ENCODE results near the gene IKZF3.
"Not testable (repeated sequence)": the region's sequence is repeated elsewhere in the genome, so short reads cannot be mapped to it uniquely, and the experiment has no call there.

The IKZF3 gene

DNA sequence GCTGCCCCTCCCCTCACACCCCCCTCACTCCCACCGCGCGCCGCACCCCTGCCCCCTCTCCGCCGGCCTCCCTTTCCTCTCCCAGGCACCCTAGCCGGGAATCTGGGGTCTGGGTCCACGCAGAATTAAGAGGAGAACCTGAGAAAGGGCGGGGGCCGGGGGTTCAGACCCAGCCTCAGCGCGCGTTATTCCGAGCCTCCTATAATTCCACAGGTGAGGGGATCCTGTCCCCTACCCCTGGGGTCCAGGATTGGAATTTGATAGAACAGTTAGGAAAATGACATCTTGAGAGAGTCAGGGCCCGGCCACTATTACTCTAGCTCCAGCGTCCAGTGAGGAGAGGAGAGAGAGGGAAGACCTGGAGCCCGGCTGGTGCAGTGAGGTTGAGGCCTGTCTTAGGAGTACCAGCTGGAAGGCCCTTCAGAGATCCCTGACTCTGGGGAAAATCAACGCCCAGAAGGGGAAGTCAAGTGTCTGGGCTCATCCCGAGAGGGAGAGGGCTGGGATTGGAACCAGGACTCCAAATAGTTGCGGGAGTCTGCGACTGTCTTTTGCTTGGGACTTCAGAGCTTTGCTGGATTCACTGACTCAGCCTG is 109.1 kb downstream of the IKZF3 start:
- no peak for DNase-seq (ENCODE audit: low spot score)

DNA sequence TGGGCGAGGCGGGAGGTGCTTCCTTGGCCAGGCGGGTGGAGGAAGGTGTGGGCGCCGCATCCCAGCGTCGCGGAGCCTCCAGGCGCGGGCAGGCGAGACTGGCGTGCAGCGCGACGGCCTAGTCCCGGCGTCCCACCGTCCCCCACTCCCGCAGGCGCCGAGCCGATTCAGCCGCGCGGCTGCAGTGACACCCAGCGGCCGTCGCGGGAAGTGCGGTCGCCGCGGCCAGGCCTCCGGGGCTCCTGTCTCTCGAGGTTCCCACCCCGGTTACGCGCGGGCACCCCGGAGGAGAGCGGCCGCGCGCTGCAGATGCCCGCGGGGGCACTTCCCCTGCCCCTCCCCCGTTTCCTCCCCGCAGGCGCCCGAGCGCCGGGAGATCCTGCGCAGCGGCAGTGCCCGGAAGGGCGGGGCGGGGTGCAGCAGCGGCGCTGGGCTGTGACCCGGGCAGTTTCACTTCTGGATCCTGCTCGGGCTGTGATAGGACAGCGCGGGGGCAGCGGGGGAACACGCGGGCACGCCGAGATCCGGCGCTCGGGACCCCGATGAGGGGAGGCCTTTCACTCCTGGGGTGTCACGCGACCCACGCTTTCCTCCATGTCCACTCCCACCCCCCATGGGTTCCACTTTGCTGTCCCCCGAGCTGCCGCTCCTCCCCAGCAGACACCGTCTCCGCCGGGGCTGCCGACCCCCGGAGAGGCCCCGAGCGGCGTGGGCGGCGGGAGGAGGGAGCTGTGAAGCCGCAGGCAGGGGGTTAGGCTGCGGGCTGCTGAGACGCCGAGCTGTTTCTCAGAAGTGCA is 109.8 kb downstream of the IKZF3 start:
- DNase-seq (ENCODE audit: low spot score): peak; percentile 96

DNA sequence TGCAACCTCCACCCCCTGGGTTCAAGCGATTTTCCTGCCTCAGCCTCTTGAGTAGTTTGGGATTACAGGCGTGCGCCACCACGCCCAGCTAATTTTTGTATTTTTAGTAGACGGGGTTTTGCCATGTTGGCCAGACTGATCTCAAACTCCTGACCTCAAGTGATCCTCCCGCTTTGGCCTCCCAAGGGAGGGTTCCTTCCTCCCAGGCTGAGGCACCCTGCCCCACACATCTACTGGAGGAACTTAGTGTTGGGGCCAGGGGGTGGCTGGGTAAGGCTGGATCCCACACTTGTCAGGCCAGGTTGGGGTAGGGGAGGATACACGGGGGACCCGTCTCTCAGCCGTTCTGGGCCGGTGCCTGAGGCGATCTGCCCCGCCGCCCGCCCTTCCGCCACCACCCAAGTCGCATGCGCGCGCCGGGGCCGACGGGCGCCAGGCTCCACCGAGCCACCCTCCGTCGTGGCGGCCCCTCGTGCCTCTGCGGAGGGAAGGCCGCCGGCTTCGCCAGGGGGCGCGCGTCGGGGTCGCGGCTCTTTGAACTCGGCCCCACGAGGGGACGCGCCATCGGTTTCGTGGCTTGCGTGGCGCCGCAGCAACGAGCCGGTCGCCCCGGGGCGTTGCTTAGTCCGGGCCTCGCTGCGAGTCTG is 110.5 kb downstream of the IKZF3 start:
- no peak for DNase-seq (ENCODE audit: low spot score)

DNA sequence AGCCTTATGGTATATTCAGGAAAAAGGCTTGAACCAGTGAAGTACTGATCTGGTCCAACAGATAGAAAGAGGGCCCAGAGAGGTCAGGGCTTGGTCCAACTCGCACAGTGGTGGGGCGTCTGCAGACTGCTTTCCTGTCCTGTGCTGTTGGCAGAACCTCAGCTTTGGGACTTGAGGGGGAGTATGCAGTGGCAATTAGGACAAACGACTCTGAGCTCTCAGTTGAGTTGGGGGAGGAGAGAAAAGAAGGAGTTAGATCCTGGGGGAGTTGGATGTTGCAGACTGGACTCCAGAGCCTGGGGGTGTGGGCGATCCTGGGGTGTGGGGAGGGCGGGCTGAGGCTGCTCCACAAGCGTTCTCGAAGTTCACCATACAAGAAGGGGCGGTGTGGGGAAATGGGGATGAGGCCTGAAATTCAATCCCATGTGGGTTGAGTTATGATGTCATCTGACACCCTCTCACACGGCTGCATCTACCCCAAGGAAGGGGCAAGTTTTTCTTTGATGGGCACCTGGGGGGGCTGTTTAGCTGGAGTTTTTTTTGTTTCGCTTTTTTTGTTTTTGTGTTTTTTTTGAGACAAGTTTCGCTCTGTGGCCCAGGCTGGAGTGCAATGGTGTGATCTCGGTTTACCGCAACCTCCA is 111.8 kb downstream of the IKZF3 start:
- DNase-seq (ENCODE audit: low spot score): no peak

DNA sequence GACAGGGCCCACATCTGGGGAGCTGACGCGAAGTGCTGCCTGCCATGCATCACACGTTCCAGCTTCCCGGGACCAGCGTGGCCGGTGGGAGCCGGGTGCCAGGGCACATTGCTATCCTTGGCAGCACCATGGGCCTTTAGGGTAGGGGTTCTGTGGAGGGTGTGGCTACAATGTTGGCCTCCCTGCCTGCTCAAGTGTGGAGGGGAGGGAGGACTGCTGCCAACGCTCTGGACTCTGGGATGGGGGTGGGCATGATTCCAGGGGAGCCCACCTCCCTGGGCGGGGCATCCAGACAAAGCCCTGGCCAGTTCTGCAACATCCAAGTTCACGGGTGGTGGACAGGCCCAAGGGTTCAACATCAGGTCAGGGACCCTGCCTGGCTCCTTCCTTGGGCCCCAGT is 112.5 kb downstream of the IKZF3 start:
- no peak for DNase-seq (ENCODE audit: low spot score)

DNA sequence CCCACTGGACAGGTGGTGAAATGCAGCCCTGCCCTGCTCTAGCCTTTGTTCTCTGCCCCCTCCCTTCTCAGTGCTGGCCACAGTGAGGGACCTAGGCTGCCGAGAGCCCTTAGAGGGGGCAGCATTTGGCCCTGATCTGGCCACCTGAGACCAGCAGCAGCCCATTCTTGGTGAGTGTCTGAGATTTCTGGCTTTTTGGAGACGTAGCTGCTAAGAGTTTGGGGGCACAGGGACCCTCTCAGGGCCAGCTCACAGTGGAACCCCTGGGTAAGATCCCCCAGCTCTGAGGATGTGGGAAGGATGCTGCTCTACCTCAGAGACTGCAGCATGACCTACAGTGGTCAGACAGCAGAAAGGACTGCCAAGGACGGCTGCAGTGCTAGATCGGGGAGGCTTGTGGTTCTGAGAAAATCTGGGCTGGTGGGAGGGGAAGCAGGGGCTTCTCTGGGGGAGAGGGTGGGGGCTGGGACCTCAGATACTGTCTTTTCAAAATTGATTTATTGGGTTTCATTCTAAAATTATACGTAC is 113.0 kb downstream of the IKZF3 start:
- no peak for DNase-seq (ENCODE audit: low spot score)

DNA sequence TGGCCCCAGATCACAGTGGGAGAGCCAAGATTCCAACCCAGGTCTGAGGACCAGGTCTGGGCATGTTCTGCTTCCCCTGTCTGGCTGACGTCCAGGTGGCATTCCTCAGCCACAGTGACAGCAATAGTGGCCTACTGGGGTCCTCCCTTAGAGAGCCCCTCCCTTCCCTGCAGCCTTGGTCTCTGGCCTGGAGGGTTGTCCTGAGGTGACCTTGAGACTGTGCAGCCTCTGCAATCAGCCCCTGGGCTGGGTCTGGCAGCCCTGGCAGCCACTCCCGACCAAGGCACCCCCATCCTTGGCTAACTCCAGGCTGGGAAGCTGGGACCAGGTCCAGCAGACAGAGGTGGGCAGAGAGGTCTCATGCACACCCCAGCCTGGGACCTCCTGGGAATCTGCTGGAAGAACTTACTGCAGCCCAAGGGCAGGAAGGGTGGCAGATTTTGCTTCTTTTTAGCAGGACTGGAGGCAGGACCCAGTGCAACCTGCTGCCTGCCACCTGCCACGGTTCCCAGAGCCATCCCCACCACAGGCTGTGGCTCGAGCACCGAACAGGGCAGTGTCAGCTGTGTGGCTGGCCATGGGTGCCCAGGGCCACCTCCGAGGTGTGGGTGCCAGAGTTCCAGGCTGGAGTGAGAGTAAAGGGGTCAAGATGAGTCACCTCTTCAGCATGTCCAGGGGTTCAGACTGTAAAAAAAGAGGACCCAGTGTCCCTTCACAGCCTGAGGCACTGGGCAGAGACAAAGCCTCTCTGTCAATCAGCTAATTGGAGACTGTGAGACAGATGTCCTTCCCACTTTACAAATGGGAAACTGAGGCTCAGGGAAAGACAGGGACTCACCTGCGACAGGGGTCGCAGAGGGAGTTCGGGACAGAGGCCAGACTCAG is 113.7 kb downstream of the IKZF3 start:
- no peak for DNase-seq (ENCODE audit: low spot score)

DNA sequence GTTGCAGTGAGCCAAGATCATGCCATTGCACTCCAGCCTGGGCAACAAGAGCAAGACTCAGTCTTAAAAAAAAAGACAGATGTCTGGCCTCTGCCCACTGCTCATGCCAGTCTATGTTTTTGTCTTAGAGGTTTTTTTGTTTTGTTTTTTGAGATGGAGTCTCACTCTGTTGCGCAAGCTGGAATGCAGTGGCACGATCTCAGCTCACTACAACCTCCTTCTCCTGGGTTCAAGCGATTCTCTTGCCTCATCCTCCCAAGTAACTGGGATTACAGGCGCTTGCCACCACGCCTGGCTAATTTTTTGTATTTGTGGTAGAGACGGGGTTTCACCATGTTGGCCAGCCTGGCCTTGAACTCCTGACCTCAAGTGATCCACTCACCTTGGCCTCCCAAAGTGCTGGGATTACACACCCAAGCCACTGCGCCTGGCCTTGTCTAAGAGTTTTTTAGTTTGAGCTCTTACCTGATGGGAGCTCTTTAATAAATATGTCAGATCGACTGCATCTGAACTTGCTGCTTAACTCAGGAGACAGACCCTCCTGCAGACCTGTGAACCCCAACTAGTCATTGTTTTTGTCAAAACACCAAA is 115.6 kb downstream of the IKZF3 start:
- DNase-seq (ENCODE audit: low spot score): not testable (repeated sequence)

DNA sequence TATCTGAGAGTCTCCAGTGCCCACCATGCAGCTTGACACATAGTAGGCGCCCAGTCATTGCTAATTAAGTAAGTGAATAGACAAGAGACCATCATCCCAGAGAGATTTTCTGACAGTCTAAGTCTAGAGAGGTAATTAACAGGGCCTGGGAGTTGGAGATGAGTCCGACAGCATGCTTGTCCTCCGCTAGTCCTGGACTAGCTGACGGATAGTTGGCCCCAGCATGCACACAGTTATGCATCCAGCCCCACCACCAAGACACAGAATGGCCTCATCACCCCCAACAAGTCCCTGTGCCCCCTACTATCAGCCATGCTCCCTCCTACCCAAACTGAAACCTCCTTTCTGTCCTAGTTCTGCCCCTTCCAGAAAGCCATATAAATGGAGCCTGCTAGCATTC is 116.4 kb downstream of the IKZF3 start:
- no peak for DNase-seq (ENCODE audit: low spot score)

DNA sequence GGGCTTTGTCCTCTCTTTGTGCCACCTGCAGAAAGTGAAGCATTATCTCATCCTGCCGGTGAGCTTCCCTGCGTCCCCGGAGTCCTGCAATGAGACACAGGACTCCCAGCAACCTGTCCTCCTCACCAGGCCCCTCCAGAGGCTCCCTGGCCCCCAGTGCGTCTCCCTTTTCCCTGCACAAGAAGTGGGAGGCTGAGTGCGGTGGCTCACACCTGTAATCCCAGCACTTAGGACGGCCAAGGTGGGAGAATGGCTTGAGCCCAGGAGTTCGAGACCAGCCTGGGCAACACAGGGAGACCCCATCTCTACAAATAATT is 118.0 kb downstream of the IKZF3 start:
- DNase-seq (ENCODE audit: low spot score): no peak

DNA sequence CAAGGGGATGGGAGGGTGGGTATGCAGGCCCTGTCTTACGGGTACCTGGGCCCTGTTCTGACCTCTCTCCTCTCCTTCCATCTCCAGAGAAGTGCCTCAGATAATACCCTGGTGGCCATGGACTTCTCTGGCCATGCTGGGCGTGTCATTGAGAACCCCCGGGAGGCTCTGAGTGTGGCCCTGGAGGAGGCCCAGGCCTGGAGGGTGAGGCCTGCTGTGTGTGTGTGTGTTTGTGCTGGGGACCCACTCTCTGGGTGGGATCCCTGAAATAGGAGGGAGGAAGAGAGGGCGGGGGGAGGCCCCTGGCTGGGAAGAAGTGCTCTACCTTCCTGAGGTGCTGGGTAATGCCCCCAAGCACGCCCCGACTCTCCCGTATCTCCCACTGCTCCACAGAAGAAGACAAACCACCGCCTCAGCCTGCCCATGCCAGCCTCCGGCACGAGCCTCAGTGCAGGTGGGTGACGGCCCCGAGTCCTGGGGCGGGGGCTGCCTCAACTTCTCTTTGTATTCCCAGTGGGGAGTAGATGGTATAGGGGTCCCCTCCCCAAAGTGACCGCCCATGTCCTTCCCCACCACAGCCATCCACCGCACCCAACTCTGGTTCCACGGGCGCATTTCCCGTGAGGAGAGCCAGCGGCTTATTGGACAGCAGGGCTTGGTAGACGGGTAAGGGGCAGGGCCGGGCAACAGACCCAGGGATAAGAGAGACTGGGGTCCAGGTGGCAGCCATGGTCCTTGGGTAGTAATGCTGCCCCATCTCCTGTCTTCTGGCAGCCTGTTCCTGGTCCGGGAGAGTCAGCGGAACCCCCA is 118.6 kb downstream of the IKZF3 start:
- DNase-seq (ENCODE audit: low spot score): no peak

DNA sequence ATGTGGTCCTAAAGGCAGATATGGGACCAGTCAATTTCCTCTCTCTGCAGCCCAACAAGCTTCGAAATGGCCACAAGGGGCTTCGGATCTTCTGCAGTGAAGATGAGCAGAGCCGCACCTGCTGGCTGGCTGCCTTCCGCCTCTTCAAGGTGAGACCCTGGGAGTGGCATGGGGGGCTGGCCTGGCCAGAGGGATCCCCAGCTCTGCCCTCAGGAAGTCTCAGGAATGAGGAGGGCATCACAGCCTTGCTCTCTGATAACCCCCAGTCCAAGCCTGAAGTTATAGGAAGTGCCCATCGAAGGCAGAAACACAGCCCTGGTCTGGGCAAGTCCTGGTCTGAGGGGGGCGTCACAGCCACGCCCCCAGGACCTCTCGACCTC is 119.3 kb downstream of the IKZF3 start:
- DNase-seq (ENCODE audit: low spot score): no peak

DNA sequence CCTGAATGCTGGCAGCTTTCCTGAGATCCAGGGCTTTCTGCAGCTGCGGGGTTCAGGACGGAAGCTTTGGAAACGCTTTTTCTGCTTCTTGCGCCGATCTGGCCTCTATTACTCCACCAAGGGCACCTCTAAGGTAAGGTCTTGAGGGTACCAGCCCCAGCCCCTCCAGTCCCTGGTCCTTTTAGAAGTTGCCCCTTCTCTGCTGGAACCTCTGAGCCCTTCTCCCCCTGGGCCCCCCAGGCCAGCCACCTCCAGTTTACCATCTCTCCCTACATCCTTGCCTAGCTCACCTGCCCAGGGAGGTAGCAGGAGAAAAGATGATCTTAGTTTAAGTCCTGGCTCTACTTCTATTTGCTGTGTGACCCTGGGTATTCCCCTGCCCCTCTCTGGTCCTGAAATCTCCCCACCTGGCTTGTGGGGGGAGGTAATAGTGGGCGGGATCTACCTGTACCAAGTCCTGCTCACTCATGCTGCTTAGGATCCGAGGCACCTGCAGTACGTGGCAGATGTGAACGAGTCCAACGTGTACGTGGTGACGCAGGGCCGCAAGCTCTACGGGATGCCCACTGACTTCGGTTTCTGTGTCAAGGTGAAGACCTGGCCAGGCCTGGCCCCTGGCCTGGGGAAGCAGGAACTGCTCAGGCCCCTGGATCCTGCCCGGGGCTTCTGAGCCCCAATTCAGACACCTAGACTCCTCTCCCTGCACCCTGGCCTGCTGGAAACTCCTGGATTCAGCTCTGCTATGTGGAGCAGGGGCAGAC is 119.9 kb downstream of the IKZF3 start:
- no peak for DNase-seq (ENCODE audit: low spot score)

DNA sequence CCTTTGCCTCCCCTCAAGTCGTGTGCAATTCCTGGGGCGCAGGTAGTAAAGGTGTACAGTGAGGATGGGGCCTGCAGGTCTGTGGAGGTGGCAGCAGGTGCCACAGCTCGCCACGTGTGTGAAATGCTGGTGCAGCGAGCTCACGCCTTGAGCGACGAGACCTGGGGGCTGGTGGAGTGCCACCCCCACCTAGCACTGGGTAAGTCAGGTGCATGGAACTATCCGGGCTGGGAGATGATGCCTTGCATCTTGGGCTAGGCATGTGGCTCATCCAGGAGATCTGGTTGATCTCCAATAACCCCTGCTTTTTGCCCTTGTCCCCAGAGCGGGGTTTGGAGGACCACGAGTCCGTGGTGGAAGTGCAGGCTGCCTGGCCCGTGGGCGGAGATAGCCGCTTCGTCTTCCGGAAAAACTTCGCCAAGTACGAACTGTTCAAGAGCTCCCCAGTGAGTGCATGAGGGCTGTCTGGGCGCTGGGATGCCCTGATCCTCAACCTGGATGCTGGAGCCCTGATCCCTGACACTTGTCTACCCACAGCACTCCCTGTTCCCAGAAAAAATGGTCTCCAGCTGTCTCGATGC is 121.2 kb downstream of the IKZF3 start:
- no peak for DNase-seq (ENCODE audit: low spot score)

DNA sequence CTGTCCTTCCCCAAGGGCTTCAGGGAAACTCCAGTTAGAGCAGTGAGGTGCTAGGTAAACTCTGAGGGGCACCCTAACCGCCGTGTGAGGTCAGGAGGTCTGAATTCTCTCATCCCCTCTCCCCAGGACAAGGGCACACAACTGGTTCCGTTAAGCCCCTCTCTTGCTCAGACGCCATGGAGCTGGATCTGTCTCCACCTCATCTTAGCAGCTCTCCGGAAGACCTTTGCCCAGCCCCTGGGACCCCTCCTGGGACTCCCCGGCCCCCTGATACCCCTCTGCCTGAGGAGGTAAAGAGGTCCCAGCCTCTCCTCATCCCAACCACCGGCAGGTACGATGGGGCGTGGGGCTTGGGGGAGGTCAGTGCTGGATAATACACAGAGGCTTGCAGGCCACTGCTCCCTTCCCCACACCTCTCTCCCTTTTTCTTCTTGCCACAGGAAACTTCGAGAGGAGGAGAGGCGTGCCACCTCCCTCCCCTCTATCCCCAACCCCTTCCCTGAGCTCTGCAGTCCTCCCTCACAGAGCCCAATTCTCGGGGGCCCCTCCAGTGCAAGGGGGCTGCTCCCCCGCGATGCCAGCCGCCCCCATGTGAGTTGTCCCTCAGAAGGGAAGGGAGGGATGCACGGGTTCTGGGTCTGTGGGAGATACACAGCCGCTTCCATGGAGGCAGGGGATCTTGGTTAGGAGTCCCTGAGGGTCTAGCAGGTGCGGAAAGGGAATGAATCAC is 121.8 kb downstream of the IKZF3 start:
- no peak for DNase-seq (ENCODE audit: low spot score)

DNA sequence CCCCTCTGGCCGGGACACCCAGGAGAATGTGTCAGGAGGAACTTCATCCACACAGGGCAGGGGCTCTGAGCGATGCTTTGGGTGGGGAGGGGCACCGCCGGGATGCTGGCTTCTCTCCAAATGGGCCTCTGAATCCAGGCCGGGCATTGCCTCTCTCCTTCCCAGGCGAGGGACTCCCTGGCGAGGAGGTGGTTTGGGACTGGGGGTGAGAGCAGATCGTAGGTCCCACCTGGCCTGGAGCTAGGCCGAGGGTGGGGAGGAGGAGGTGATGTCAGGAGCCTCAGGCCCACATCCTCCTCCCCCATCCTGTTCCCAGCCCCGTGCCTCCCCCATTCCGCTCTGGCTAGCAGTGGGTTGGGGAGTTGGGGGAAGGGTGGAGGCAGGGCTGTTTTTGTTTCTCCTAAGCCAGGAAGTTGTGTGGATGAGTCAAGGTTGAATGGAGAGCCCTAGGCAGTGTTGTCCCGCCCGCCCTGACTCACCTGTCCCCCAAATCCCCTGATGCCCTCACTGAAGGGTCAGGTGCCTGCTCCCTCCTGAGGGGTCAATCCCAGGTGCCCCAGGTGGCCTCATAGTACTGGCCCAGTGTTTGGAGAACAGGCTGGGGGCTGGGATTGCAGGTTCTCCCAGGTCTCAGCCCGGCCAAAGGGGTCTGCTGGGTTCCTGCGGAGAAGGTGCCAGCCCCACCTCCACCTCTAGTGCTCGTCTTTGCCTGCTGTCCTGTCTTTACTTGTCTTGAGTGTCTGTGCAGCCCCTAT is 123.6 kb downstream of the IKZF3 start:
- DNase-seq (ENCODE audit: low spot score): no peak

DNA sequence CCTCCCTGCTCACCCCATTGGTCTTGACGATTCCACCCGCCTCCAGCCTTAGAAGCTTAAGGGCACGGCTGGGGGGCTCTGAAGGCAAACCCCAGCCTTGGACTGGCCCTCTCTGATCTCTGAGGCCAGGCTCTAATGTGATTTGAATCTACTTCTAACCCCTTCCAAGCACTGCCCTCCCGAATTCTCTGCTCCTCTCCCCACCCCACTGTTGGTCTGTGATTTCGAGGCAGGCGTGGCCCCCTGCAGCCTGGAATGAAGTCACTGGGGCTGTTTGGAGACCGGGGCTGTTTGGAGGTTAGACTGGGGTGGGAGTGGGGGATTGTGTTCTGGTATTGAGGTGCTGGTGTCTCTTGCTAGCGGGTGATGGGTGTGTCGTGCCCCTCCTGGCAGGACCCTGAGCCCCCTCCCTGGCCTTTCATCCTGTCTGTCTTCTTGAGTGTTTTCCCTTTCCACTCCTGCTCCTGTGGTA is 124.2 kb downstream of the IKZF3 start:
- DNase-seq (ENCODE audit: low spot score): no peak

All from ecto neural progenitor cell (in vitro differentiated cells).